Kidney epithelial cell (primary cell): Measurements from ENCODE around the gene CDH23. TPM values are rescaled to one million over a fixed set of nuclear protein-coding genes. Genes with fewer than 3 reads are reported as not detected.

Experiments
- DNase-seq: peaks from one replicate; pipeline ENCODE4 v3.0.0-alpha.2; 2010; ENCODE audit warnings: low read depth
- H3K27me3 ChIP-seq: 2 replicates; pipeline ENCODE4 v1.6.0; 2011; ENCODE audit warnings: low read length; ENCODE audit not compliant: control insufficient read depth, insufficient read depth
- H3K36me3 ChIP-seq: 2 replicates; pipeline ENCODE4 v1.5.1; 2011; ENCODE audit warnings: low read length; ENCODE audit not compliant: control insufficient read depth, insufficient read depth
- H3K4me3 ChIP-seq: 2 replicates; pipeline ENCODE4 v1.5.1; 2011; ENCODE audit warnings: low read depth, mild to moderate bottlenecking, control low read depth, low read length
- CTCF ChIP-seq: IDR thresholded peaks from 2 replicates; pipeline ENCODE4 v1.5.1; 2011; ENCODE audit warnings: mild to moderate bottlenecking, moderate library complexity, low read length, control low read depth, inconsistent platforms; ENCODE audit not compliant: insufficient read depth, poor library complexity, severe bottlenecking
- total RNA-seq: library from RNA; depleted of rRNA; stranded (reverse); fragments of >200 nt; gene quantifications from 2 replicates; pipeline ENCODE4 v1.2.3, GENCODE V29; 2015

The CDH23 gene
- total RNA-seq, 1 donor from 2014 or later, result 0.04 TPM

GRCh38 chr10:71748671-71749191 is 352.0 kb downstream of the CDH23 start:
- DNase-seq, result no peak
- Histone ChIP-seq H3K36me3 (no peaks in the 10 kb centered on the region), H3K27me3 (no peaks in the 10 kb centered on the region), H3K4me3 (no peak overlapping the region)
- no peak for TF ChIP-seq CTCF

DNA sequence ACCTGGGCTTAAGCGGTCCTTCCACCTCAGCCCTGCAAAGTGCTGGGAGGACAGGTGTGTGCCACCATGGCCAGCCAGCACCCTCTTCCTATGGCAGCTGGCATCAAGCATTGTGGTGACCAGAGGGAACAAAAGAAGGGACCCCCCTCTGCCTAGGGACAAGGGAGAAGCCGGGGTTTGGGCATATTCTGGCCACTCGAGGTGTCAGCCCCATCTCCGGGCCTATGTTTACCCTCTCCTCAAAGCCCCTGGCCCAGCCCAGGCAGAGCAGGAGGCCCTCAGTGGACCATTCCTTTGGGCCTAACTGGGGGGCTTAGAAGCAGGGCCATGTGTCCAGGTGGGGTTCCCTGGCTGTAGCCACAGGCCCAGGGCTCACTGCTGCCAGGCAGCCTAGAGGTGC is 352.7 kb downstream of the CDH23 start:
- no peaks in the 10 kb centered on the region for H3K36me3 ChIP-seq
- no peak overlapping the region for H3K4me3 ChIP-seq
- no peak for DNase-seq
- H3K27me3 ChIP-seq, result no peaks in the 10 kb centered on the region
- no peak for TF ChIP-seq CTCF

- DNase-seq, result no peak
- no peaks in the 10 kb centered on the region for H3K27me3 ChIP-seq
- H3K36me3 ChIP-seq, result no peaks in the 10 kb centered on the region
- no peak overlapping the region for H3K4me3 ChIP-seq
- no peak for TF ChIP-seq CTCF
Observed at GRCh38 chr10:71750124-71750841, 353.6 kb downstream of the CDH23 start.

- Histone ChIP-seq H3K36me3 (no peaks in the 10 kb centered on the region), H3K27me3 (no peaks in the 10 kb centered on the region), H3K4me3 (no peak overlapping the region)
- DNase-seq, result no peak
- no peak for TF ChIP-seq CTCF
Observed at GRCh38 chr10:71750986-71751385, 354.3 kb downstream of the CDH23 start.

DNA sequence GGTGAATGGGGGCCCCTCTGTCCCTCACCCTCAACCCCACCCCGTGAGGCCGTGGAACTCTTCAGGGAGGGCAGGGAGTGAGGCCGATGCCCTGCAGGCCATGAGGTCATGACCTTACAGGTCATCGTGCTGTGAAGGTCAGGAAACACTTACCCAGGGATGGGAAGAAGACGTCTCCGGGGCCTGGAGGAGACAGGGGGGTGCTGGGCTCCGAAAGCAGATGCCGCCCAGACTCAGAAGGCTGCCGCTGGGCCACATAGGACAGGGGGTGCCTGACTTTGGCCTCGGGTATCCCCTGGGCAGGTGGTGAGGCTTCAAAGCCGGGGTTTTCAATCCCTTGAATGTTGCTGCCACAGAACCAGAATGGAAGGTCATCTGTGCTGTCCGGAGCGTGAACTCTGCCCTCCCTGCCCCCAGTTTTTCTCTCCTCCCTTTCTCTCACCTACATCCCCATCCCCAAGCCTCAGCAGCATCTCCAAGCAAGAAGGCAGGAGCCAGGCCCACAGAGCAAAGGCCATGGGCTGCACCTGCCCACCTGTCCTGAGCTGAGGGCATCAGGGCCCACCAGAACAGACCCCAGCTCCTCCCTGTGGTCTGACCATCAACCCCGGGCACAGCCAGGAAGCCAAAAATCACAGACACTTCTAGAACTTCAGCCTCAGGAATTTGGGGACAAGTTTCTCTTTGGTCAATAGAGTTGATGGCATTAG is 354.9 kb downstream of the CDH23 start:
- no peak for DNase-seq

More for the DNA sequence above, 354.9 kb downstream of the CDH23 start:
- no peaks in the 10 kb centered on the region for H3K36me3 ChIP-seq
- no peak overlapping the region for H3K4me3 ChIP-seq
- H3K27me3 ChIP-seq, result no peaks in the 10 kb centered on the region
- no peak for TF ChIP-seq CTCF
